Posterior vena cava (tissue), 2 donors: Measurements from ENCODE around the gene RSPO3. TPM values are rescaled to one million over a fixed set of nuclear protein-coding genes. Genes with fewer than 3 reads are reported as not detected.
"Not testable (repeated sequence)": the region's sequence is repeated elsewhere in the genome, so short reads cannot be mapped to it uniquely, and the experiment has no call there.

Experiments
- DNase-seq: peaks from one replicate; pipeline ENCODE4 v3.0.0-alpha.2; 2020; ENCODE audit warnings: low spot score
- intact Hi-C, 2 donors: fragments of 100-400 bp; cut with DNase I; formaldehyde crosslinking; loops; one replicate each; pipeline versions ENCODE4 v1.14.1 to v1.14.2; 2022 to 2023
- long read RNA-seq, 2 donors: library from polyadenylated mRNA; unstranded; transcript quantifications; one replicate each; pipeline ENCODE4 v2.0.0, GENCODE V29; 2020 to 2021
- total RNA-seq, 2 donors: library from RNA; stranded (reverse); fragmentation: NEBNext Ultra II Directional; extraction: Animal tissue kit (Norgen Biotek cat#: 25700); gene quantifications; one replicate each; pipeline ENCODE4 v1.2.1, GENCODE V29; 2021
- donor health status: DM: yes; HTN: yes; CAD: no.
- donor health status: DM: yes; HTN: yes; CAD: no.

RSPO3 gene, protein sequence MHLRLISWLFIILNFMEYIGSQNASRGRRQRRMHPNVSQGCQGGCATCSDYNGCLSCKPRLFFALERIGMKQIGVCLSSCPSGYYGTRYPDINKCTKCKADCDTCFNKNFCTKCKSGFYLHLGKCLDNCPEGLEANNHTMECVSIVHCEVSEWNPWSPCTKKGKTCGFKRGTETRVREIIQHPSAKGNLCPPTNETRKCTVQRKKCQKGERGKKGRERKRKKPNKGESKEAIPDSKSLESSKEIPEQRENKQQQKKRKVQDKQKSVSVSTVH
- total RNA-seq: 100 to 1,000 TPM in 1 of 2 donors, 10 to 100 TPM in 1; 77.1 to 101 TPM
- long read RNA-seq, donor 1, transcript RSPO3-201 (5 exons, 2,697 nt): major isoform, 40 of 59 reads
- long read RNA-seq, donor 1, partial matches to known transcripts: 8 of 59 reads
- long read RNA-seq, donor 1, other reads (novel, unspliced or antisense): 10 of 59 reads
- long read RNA-seq, donor 2, partial matches to known transcripts: 17 of 24 reads
- long read RNA-seq, donor 2, other reads (novel, unspliced or antisense): 3 of 24 reads

DNA sequence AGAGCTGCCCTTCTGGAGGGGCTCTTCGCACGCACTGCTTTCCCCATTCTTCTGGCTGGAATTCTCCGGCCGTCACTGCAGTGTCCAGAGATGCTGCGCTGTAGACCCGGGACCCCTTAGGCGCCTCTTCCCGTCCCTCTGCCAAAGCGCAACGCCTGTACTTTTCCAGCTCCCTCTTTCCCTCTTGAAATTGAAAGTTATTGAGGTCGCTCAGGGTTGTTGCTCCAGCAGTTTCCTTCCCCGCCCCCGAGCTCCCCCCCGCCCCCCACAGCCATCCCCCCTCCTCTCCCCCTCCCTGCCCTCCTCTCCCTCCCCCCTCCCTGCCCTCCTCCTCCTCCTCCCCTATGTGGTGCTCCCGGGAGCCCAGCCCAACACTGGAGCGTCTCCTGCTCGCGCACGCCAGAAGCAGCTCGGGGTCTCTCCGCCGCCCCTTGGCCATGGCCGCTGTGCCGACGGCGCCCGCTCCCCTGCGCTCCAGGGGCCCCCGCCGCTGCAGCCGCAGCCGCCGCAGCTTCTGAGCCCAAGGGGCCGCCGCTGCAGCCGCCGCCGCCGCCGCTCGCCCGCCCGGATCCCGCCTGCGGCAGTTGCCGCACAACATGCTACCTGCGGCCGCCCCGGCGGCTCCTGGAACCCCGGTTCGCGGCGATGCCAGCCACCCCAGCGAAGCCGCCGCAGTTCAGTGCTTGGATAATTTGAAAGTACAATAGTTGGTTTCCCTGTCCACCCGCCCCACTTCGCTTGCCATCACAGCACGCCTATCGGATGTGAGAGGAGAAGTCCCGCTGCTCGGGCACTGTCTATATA, at the start of gene RSPO3:
Gene RSPO3, plus strand, starts transcription at position 374 of the 804 bp plus-strand sequence. CDS start 522 bp downstream, outside the sequence.
- DNase-seq: peak; percentile 82
- intact Hi-C loops: loop anchor here (10.0 kb wide), 3 partner anchors 304 to 1644 kb away; no protein-coding TSS in a partner anchor

DNA sequence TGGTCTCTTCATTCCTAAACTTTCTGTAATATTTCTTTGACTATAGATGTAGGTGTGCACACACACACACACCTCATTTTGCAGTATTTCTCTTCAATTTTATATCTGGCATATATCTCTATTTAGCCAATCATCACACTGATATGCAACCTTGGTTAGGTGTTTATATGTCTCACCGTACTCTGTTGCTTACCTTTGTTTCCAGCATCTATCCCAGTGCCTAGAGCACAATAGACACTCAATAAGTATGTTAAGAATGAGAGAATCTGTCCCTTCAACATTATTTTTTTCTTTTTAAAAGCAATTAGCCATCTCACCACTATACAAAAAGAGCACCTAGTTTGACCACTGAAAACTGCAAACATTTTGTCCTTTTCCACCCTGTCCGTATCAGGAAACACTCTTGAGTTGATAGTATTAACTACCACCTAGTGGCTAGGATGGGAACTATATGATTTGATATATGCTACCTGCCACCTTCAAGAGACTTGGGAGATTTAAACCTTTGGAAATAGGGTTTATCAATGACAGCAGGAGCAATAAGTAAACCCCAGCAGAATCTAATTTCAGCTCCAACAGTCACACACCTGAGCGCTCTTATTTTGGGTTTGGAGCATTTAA, 48.7 kb upstream of the RSPO3 start:
- DNase-seq: no peak
- intact Hi-C loops: no loop called here

DNA sequence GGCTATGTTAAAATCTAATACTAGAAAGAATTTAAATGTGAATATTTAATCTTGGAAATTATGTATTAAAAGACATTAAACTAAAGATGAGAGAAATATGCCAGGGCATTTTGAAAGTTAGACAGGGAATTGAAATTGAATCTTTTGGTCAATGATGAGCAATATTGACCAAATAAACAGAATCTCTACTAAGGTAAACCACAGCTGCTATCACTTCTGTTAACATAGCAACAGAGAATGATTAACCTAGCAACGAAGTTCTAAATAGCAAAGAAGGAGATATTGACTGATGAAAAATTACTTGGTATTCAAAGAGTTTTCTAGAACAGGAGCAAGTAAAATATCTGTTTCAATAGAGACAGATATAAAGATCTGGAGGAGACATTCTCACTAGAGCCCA, 45.2 kb upstream of the RSPO3 start:
- DNase-seq: no peak

DNA sequence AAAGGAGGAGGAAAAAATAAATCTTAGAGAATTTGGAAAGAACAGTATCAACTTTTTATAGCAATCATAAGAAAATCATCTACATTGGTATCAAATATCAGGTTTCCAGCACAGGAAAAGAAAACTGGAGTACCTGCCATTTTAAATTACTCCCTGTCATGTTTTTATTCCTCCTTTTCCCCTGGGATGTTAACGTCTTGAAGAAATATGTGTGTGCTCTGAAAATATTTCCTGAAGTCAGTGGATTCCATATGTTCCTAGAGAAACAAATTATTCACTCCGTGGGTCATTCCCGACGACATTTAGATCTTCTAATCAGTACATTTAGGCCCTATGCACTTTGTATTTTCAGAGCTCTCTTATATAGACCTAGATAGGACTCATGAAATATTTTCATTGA, 42.0 kb upstream of the RSPO3 start:
- DNase-seq: no peak
- intact Hi-C loops: no loop called here

More for the DNA sequence above, 45.2 kb upstream of the RSPO3 start:
- intact Hi-C loops: no loop called here

DNA sequence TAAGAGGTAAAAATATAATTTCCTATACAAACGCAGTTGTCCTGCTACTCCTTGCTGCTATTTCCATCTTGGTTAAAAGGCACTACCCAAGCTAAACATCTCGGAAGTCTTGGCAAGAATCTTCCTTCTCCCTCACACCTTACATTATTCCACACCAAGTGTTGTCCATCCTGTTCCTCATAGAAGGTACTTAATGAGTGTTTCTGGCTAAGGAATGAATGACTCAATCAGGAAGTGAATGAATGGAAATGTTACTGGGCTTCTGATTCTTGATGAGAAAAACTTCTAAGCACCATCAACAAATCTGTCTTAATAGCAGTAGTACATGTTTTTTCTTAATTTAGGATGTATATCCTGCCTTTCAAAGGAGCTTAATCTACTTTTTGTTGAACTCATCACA, 40.6 kb upstream of the RSPO3 start:
- intact Hi-C loops: no loop called here
- DNase-seq: no peak

DNA sequence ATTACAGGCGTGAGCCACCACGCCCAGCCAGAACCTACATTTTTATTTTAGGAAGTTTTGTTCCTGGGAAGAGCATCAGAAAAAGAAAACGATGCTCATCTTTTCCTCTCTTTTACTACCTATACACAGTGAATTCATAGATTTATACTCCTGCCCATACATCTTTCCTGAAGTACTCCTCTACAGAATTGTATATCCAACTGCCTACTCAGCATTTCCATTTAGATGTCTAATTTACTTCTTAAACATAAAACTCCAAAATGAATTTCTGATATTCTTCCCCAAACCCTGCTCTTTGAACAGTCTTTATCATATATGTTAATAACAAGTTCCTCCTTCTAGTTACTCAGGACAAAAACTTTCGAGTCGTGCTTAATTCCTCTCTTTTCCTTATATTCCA, 39.8 kb upstream of the RSPO3 start:
- intact Hi-C loops: no loop called here
- no peak for DNase-seq

DNA sequence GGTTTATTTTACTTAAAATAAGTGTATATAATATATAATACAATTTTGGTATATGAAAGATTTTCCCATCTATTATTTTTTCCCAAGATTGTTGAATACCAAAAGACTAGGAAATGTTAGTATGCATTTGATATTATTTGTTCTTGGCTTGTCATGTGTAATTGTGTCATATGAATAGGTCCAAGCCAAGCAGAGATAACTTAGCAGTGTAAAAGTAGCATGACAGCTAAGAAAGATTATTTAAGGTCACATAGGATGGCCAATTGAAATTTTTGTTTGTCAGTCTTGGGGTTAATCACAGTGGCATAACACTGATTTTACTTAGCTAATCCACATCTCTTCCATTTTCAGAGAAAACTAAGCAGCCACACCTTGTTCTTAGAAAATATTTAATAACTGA, 38.8 kb upstream of the RSPO3 start:
- no peak for DNase-seq
- intact Hi-C loops: no loop called here

DNA sequence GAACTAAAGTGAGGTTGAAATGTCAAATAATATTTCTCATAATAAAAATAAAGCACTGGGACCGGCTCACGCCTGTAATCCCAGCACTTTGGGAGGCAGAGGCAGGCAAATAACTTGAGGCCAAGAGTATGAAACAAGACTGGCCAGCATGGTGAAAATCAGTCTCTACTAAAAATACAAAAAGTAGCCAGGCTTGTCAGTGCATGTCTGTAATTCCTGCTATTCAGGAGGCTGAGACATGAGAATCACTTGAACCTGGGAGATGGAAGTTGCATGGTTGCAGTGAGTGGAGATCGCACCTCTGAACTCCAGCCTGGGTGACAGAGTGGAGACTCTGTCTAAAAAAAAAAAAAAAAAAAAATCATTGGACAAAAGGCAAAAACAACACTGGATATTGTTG, 38.4 kb upstream of the RSPO3 start:
- intact Hi-C loops: no loop called here
- no peak for DNase-seq

DNA sequence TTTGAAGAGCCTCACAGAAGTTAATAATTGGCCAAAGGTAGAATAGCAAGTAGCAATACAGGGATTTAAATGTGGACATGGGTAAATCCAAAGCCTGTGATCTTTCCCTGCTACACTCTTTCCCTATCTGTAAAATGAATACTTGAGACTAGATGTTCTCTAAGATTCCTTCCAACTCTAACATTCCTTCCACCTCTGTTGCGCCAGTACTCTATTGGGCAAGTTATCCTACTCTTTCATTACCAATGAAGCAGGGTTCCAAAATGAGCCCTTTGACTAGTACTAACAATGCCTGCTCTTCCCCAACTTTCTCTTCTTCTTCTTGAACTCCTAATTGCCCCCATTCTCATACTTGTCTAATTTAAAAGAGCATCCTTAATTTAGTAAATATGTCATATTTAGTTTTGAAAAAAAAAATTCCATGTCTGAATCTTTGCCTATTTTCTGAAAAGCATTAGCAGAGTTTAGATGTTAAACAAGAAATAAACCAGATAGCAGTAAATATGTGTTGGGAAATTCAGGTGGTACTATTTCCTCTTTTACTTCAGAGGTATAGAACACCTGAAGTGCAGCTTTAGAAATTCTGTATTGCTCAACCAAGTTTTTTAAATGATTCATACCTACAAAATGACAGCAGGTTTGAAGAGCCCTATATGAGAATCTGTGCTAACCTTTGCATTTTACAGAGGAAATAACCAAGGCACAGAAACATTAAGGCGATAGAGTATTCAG, 35.1 kb upstream of the RSPO3 start:
- intact Hi-C loops: no loop called here
- DNase-seq: no peak

DNA sequence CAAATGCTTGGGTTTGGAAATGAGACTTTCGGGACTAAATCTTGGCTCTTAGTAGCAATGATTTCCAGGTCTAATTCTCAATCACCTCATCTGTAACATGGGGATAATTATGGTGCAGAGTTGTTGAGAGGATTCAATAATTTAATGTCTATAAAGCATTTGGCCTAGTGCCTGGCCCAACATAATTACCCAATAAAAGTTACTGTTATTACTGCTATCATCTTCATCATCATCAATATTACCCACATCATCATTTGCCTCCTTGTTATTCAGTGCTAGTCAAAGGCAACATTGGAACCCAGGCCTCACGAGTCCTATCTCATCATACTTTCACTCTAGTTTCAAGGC, 34.5 kb upstream of the RSPO3 start:
- DNase-seq: no peak
- intact Hi-C loops: no loop called here

DNA sequence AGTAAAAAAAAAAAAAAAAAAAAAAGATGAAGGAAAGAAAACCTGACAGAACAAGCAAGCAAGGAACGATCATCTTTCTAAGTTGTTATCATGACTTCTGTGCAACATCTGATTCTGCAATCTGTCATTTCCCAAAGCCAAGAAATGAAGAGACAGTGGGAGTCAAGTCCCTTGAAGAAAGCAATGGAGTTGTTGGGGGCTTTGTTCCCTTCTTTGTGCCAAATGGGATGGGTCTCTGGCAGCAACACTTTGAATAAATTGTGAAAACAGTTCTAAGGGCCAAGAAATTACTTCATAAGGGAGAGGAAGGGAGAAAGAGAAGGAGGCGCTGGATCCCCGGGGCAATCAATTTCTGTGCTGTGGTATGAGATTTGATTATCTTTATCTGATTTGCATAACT, 33.3 kb upstream of the RSPO3 start:
- DNase-seq: no peak
- intact Hi-C loops: no loop called here

DNA sequence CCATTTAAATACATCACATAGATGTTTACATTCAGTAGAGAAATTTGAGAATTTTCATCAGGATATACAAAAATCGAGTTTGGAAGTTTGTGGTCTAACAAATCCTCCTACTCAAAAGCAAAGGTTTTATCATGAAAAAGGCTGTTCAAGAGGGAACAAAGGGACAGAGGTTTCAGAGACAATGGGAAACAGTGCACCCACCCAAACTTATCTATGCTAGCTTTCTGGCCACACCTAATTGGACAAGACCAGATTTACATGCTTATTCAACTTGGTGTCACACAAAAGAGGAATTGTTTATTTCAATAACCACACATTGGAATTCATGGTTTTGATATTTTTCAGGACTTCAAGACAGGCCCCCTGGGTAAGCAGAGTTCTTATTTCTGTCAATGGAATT, 28.4 kb upstream of the RSPO3 start:
- no peak for DNase-seq

DNA sequence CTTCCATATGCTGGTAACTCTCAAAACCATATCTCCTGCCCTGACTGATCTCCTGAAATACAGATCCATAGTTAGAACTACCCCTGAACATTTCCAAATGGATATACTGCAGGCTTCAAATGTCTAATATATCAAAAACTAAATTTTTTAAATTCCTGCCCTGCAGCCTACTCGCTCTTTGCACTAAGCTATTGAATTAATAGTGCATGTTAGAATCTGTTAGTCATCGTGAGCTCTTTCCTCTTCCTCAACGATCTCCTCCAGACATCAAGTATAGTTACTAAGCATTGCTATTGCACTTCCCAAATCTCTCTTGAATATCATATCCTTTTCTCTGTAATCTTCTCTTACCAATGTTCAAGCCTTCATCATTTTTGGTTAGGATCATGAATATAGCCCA, 26.0 kb upstream of the RSPO3 start:
- intact Hi-C loops: no loop called here
- no peak for DNase-seq

More for the DNA sequence above, 28.4 kb upstream of the RSPO3 start:
- intact Hi-C loops: no loop called here

DNA sequence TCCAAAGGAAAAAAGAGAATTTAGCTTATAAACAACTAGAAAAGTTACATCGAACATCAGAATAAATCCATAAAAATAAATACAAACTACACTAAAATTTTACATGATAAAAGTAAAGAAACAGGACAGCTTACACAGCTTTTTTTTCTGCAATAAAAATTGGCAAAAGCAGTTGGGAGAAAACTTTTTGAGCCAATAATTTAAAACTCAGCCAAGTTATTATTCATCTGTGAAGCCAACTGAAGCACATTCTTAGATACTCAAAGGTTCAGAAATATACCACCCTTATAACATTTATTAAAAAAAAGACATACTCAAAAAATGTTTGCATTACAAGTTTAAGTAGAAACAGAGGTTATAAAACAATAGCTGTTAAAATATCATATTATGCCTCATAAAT, 23.7 kb upstream of the RSPO3 start:
- no peak for DNase-seq
- intact Hi-C loops: no loop called here

DNA sequence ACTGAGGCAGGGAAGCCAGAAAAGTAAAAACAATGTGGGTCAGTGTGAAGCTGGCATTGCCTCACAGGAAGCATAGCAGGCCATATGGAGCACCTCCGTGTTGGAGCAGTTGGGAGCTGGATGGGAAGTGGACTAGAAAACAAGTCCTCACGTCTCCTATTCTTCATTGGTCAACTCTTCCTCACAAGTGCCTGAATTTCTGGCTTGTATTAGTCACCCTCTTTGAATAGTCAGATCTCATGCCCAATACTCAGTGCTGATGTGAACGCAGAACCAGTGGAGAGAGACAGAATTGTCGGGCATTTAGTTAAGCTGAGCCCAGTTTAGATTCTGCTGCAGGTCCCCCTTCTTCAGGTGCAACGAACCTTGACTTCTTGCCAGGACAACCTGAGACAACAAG, 22.3 kb upstream of the RSPO3 start:
- intact Hi-C loops: no loop called here
- DNase-seq: no peak

DNA sequence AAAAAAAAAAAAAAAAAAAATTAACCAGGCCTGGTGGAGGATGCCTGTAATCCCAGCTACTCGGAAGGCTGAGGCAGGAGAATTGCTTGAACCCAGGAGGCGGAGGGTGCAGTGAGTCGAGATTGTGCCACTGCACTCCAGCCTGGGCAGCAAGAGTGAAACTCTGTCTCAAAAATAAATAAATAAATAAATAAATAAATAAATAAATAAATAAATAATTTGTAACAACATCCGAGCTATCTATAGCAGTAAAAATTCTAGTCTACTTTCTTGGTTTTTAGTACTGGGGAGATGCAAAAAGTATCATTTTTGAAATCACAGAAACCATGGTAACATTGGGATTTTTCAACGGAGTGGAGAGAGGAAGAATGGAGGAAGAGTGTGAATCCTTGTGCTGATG, 21.0 kb upstream of the RSPO3 start:
- intact Hi-C loops: not testable (repeated sequence)

DNA sequence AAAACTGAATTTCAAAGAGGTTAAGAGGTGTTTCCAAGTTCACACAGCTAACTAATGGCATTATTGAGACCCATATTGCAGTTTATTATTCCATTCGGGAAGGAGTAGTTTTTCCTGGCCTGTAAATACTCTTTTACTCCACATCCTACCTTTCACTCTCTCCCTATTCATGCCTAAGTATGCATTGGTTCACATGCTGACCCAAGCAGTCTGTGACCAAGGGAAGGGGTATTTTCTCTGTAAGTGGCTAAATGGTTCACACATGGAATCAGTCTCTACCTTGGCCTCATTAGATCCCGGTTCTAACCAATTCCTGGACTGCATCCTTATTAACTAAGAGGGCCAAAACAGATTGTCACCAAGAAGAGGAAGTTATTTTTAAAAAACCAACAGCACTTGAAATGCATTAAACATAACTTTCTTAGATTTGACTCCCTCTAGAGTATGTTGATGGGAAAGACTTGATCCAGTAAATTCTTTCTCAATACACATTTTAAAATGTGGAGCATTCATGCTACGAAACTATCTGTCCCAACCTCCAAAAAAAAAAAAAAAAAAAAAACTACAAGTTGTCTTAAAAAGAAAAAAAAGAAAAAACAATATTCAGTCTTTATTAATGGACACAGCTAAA, 17.8 kb upstream of the RSPO3 start:
- DNase-seq: no peak
- intact Hi-C loops: no loop called here

More for the DNA sequence above, 21.0 kb upstream of the RSPO3 start:
- DNase-seq: not testable (repeated sequence)

DNA sequence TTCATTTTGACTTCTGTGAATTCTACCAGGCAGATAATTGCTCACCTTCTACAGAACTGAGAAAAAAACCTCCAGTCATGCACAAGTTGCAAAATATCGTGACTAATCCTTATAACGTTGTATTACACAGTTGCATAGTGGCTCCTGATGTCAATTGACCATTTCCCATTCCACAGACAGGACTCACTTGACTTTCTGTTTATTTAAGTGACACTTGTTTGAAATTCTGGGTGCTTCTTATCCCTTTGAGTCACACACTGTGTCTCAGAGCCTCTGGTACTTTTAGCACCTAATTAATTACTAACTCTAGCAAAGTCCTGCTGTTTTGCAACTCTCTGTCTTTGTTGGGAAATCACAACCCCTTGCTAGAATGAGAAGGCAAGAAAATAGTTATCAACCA, 16.2 kb upstream of the RSPO3 start:
- intact Hi-C loops: no loop called here
- DNase-seq: no peak

DNA sequence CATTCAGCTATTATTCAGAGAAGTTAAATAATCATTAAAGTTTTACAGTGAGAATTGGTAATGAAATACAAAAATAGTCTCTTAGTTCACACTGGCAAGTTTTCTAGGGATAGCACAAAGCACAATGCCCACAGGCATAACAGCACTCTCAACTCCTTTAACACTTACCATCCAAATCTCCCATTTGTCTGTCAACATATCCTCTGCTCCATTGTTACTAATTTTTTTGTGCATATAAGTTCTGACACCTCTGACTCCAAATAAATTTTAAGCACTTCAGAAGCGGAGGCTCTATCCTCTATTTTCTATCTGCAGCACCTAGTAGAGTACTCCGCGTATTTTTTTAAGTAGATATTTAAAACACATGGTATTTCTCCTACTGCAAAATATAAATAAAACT, 15.6 kb upstream of the RSPO3 start:
- DNase-seq: no peak
- intact Hi-C loops: no loop called here
